Measurements from ENCODE around the gene CFAP97D1.

The CFAP97D1 gene

DNA sequence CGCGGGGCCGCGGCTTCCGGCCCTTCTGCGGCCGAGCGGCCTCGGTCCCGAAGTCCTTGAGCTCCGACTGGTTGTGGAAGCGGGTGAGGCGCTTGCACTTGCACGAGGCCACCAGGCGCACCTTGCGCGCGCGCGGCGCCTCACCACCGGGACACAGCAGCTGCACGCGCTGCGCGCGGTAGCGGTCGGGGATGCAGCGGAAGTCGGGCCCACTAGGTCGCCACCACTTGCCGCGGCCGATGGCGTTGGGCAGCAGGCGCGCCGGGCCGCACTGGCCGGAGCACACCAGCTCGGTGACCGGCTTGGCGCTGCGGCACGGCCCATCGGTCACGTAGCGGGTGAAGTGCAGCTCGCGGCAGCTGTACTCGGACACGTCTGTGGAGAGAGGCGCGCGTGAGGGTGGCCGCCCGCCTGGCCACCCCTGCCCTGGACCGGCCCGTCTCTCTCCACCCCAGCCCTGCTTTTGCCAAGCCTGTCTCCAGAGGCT lies 24.8 kb upstream of the CFAP97D1 start:
- H3K27me3 ChIP-seq: no peaks in the 10 kb centered on the region
- H3K4me3 ChIP-seq (ENCODE audit: low read depth, low read length): no peak overlapping the region
- no peaks in the 10 kb centered on the region for H3K4me1 ChIP-seq
- no peak for DNase-seq
- H3K9me3 ChIP-seq: no peaks in the 10 kb centered on the region
- TF ChIP-seq CTCF (IDR thresholded peaks at IDR 0.05; ENCODE audit: low read depth, low read length): no peak
- no peaks in the 10 kb centered on the region for H3K36me3 ChIP-seq

GRCh38 chr17:43756201-43756600 lies 24.0 kb upstream of the CFAP97D1 start:
- DNase-seq: no peak
- Histone ChIP-seq H3K4me1 (no peaks in the 10 kb centered on the region), H3K36me3 (no peaks in the 10 kb centered on the region), H3K4me3 (ENCODE audit: low read depth, low read length) (no peak overlapping the region), H3K27me3 (no peaks in the 10 kb centered on the region), H3K9me3 (no peaks in the 10 kb centered on the region)
- TF ChIP-seq CTCF (IDR thresholded peaks at IDR 0.05; ENCODE audit: low read depth, low read length): no peak

GRCh38 chr17:43757171-43757660 lies 23.0 kb upstream of the CFAP97D1 start:
- H3K4me3 ChIP-seq (ENCODE audit: low read depth, low read length): no peak overlapping the region
- no peak for TF ChIP-seq CTCF (IDR thresholded peaks at IDR 0.05; ENCODE audit: low read depth, low read length)
- H3K27me3 ChIP-seq: no peaks in the 10 kb centered on the region
- H3K36me3 ChIP-seq: no peaks in the 10 kb centered on the region
- no peaks in the 10 kb centered on the region for H3K9me3 ChIP-seq
- H3K4me1 ChIP-seq: no peaks in the 10 kb centered on the region
- DNase-seq: no peak

GRCh38 chr17:43758086-43758485 lies 22.1 kb upstream of the CFAP97D1 start:
- Histone ChIP-seq H3K4me3 (ENCODE audit: low read depth, low read length) (no peak overlapping the region), H3K4me1 (no peaks in the 10 kb centered on the region), H3K9me3 (no peaks in the 10 kb centered on the region), H3K27me3 (no peaks in the 10 kb centered on the region), H3K36me3 (no peaks in the 10 kb centered on the region)
- no peak for DNase-seq
- no peak for TF ChIP-seq CTCF (IDR thresholded peaks at IDR 0.05; ENCODE audit: low read depth, low read length)

- no peaks in the 10 kb centered on the region for H3K4me1 ChIP-seq
- no peak for TF ChIP-seq CTCF (IDR thresholded peaks at IDR 0.05; ENCODE audit: low read depth, low read length)
- no peaks in the 10 kb centered on the region for H3K27me3 ChIP-seq
- no peak for DNase-seq
- no peaks in the 10 kb centered on the region for H3K36me3 ChIP-seq
- H3K4me3 ChIP-seq (ENCODE audit: low read depth, low read length): no peak within 1 kb of the TSS
- no peaks in the 10 kb centered on the region for H3K9me3 ChIP-seq
Measured at GRCh38 chr17:43758497-43759174, 21.6 kb upstream of the CFAP97D1 start, which contains the start of gene SOST. TSS of gene SOST (minus strand) at chr17:43758791. CDS start at chr17:43758741, 50 bp downstream.

DNA sequence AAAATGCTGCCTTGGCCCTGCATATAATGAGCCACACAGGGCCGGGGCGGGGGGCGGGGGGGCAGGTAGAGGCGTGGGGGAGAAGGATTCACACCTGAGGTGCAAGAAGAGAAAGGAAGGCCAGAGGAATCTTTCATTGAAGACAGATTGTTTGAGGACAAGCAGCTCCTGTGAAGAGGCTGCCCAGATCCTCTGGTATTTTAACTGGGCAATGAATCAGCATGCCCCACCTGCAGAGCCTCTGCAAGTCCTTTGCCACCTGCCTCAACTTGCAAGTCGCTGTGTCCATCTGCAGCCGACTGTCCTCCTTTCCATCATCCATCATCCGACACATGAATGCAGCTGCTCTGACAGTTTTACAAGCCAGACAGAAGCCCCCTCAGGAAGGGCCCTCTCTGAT lies 20.4 kb upstream of the CFAP97D1 start:
- DNase-seq: no peak
- Histone ChIP-seq H3K9me3 (no peaks in the 10 kb centered on the region), H3K4me1 (no peaks in the 10 kb centered on the region), H3K27me3 (no peaks in the 10 kb centered on the region), H3K36me3 (no peaks in the 10 kb centered on the region), H3K4me3 (ENCODE audit: low read depth, low read length) (no peak overlapping the region)
- TF ChIP-seq CTCF (IDR thresholded peaks at IDR 0.05; ENCODE audit: low read depth, low read length): no peak
